HepG2 (cell line): ENCODE measurements around the gene CLCNKA. TPM values are rescaled to one million over a fixed set of nuclear protein-coding genes. Genes with fewer than 3 reads are reported as not detected.

Experiments used
- CREM ChIP-seq, 2 experiments: sonication (generic) in 1 of 2; formaldehyde crosslinking in 1 of 2; IDR thresholded peaks; 2 replicates each; pipeline versions ENCODE4 v1.4.0 to v1.6.1; 2016 to 2020; ENCODE audit warnings: antibody characterized with exemption in 1 of 2, mild to moderate bottlenecking in 1 of 2, missing genetic modification reagents in 1 of 2
- DRAP1 ChIP-seq: IDR thresholded peaks from 2 replicates; pipeline ENCODE4 v1.6.1; 2016; ENCODE audit warnings: missing genetic modification reagents, missing compliant biosample characterization
- GZF1 ChIP-seq: sonication (generic); formaldehyde crosslinking; IDR thresholded peaks from 2 replicates; pipeline ENCODE4 v1.5.1; 2020; ENCODE audit warnings: mild to moderate bottlenecking, missing genetic modification reagents
- MTF1 ChIP-seq: sonication (generic); formaldehyde crosslinking; IDR thresholded peaks from 2 replicates; pipeline ENCODE4 v1.5.0; 2020; ENCODE audit warnings: missing genetic modification reagents
- PAXIP1 ChIP-seq: sonication (generic); formaldehyde crosslinking; conservative IDR thresholded peaks from 2 replicates; pipeline ENCODE4 v1.4.0; 2020; ENCODE audit warnings: mild to moderate bottlenecking, missing genetic modification reagents, moderate library complexity
- RBM39 ChIP-seq: fragments of 200-400 bp; formaldehyde crosslinking; IDR thresholded peaks from one replicate; pipeline ENCODE4 v1.6.1; 2018; ENCODE audit warnings: antibody characterized with exemption, mild to moderate bottlenecking, low read depth, low read length; ENCODE audit not compliant: poor library complexity, severe bottlenecking
- RXRB ChIP-seq: IDR thresholded peaks from 2 replicates; pipeline ENCODE4 v1.6.1; 2016; ENCODE audit warnings: borderline replicate concordance, missing genetic modification reagents, missing compliant biosample characterization
- SMAD9 ChIP-seq: sonication (generic); formaldehyde crosslinking; IDR thresholded peaks from 2 replicates; pipeline ENCODE4 v1.5.1; 2020; ENCODE audit warnings: mild to moderate bottlenecking, missing genetic modification reagents
- SP5 ChIP-seq: IDR thresholded peaks from 2 replicates; pipeline ENCODE4 v1.6.1; 2016; ENCODE audit warnings: low read depth, borderline replicate concordance
- TOE1 ChIP-seq: sonication (generic); formaldehyde crosslinking; IDR thresholded peaks from 2 replicates; pipeline ENCODE4 v1.4.0; 2020; ENCODE audit warnings: mild to moderate bottlenecking, missing genetic modification reagents
- TRIM22 ChIP-seq: fragments of 450-650 bp; IDR thresholded peaks from 2 replicates; pipeline ENCODE4 v1.6.1; 2017
- YEATS2 ChIP-seq: sonication (generic); formaldehyde crosslinking; IDR thresholded peaks from 2 replicates; pipeline ENCODE4 v1.4.0; 2020; ENCODE audit warnings: missing genetic modification reagents, borderline replicate concordance
- ZNF318 ChIP-seq: sonication (generic); formaldehyde crosslinking; IDR thresholded peaks from 2 replicates; pipeline ENCODE4 v1.4.0; 2020; ENCODE audit warnings: mild to moderate bottlenecking, missing genetic modification reagents
- ZNF501 ChIP-seq: sonication (generic); formaldehyde crosslinking; IDR thresholded peaks from 2 replicates; pipeline ENCODE4 v1.5.1; 2020; ENCODE audit warnings: mild to moderate bottlenecking, moderate library complexity, missing genetic modification reagents
- ZNF713 ChIP-seq: sonication (generic); formaldehyde crosslinking; IDR thresholded peaks from 2 replicates; pipeline ENCODE4 v1.4.0; 2020; ENCODE audit warnings: mild to moderate bottlenecking, missing genetic modification reagents
- ZNF780A ChIP-seq: sonication (generic); formaldehyde crosslinking; IDR thresholded peaks from 2 replicates; pipeline ENCODE4 v1.8.0; 2022; ENCODE audit warnings: mild to moderate bottlenecking, missing genetic modification reagents, moderate library complexity
- polyA plus RNA-seq, 8 experiments: library from polyadenylated mRNA; depleted of rRNA in 3 of 8; stranded (reverse) in 7 of 8; unstranded in 1 of 8; fragments of >200 nt; fragmentation: Illumina TruSeq in 4 of 8; extraction: Trizol in 4 of 8; gene quantifications; 2 replicates each; pipeline versions ENCODE4 v1.2.1 to v1.2.3, GENCODE V29; 2011 to 2016; ENCODE audit warnings: low read depth in 4 of 8, missing spikeins in 1 of 8, mixed read lengths in 1 of 8; ENCODE audit not compliant: insufficient read depth in 1 of 8
- total RNA-seq, 5 experiments: library from RNA; depleted of rRNA; stranded (reverse); fragments of >200 nt; fragmentation: Illumina TruSeq; extraction: Trizol; gene quantifications; 2 replicates each; pipeline ENCODE4 v1.2.3, GENCODE V29; 2016; ENCODE audit warnings: low read depth in 1 of 5

CLCNKA gene
- total and polyA plus RNA-seq, 2 of the 13 experiments (the other 11 are each of a cell fraction or from before 2014, with no cell fraction given): 0.03 TPM; not detected in 1

GRCh38 chr1:16009030-16009460 lies 12.8 kb upstream of the CLCNKA start (continued):
- TF ChIP-seq TRIM22 (no peak), PAXIP1 (no peak), DRAP1 (CRISPR knock-in tag) (no peak), GZF1 (CRISPR knock-in tag) (no peak), SMAD9 (CRISPR knock-in tag) (no peak), CREM (IDR thresholded peaks at IDR 0.05) (no peak), CREM (CRISPR knock-in tag; IDR thresholded peaks at IDR 0.05) (no peak), RXRB (CRISPR knock-in tag) (peak; percentile 44; the same call in 1 of the 2 replicates), ZNF780A (CRISPR knock-in tag) (no peak), SP5 (CRISPR knock-in tag) (no peak), TOE1 (CRISPR knock-in tag) (no peak), ZNF713 (CRISPR knock-in tag) (no peak), ZNF501 (CRISPR knock-in tag) (peak; percentile 67), YEATS2 (CRISPR knock-in tag) (no peak; the same call in 1 of the 2 replicates), RBM39 (no peak), MTF1 (no peak), ZNF318 (no peak)
